Neural cell (in vitro differentiated cells): ENCODE data around the gene SP7.

Experiments
- CTCF ChIP-seq: fragments of 450-650 bp; IDR thresholded peaks from 2 replicates; pipeline ENCODE4 v1.5.1; 2014; ENCODE audit warnings: antibody characterized with exemption, mild to moderate bottlenecking, moderate library complexity; ENCODE audit not compliant: poor library complexity, severe bottlenecking
- EP300 ChIP-seq: fragments of 450-650 bp; conservative IDR thresholded peaks from 2 replicates; pipeline ENCODE4 v1.6.1; 2014; ENCODE audit warnings: antibody characterized with exemption, mild to moderate bottlenecking, moderate library complexity; ENCODE audit not compliant: poor library complexity, severe bottlenecking
- EZH2 ChIP-seq: fragments of 200-600, 300-800 bp; shearing (Covaris generic), sonication (generic); IDR thresholded peaks from 2 replicates; pipeline ENCODE4 v1.6.1; 2014; ENCODE audit warnings: antibody characterized with exemption, low read length, borderline replicate concordance, mild to moderate bottlenecking; ENCODE audit not compliant: insufficient read depth, poor library complexity, severe bottlenecking
- MXI1 ChIP-seq: fragments of 450-650 bp; conservative IDR thresholded peaks from 2 replicates; pipeline ENCODE4 v1.6.1; 2014; ENCODE audit warnings: antibody characterized with exemption, mild to moderate bottlenecking; ENCODE audit not compliant: poor library complexity, severe bottlenecking
- POLR2AphosphoS5 ChIP-seq: IDR thresholded peaks from 2 replicates; pipeline ENCODE4 v1.6.1; 2012
- RAD21 ChIP-seq: fragments of 450-650 bp; conservative IDR thresholded peaks from 2 replicates; pipeline ENCODE4 v1.6.1; 2014; ENCODE audit warnings: antibody characterized with exemption, mild to moderate bottlenecking, moderate library complexity
- REST ChIP-seq: IDR thresholded peaks from 2 replicates; pipeline ENCODE4 v1.6.1; 2012; ENCODE audit warnings: borderline replicate concordance

GRCh38 chr12:53324113-53324778, 11.9 kb downstream of the SP7 start:
- TF ChIP-seq EZH2 = no peak
- TF ChIP-seq CTCF = no peak
- TF ChIP-seq MXI1 = no peak
- TF ChIP-seq REST = no peak
- no peak for TF ChIP-seq EP300
- TF ChIP-seq POLR2AphosphoS5 = no peak
- no peak for TF ChIP-seq RAD21
